CD14-positive monocyte (primary cell): Measurements from ENCODE around the gene SDK1. TPM values are rescaled to one million over a fixed set of nuclear protein-coding genes. Genes with fewer than 3 reads are reported as not detected.

Experiments used
- DNase-seq, 3 donors: peaks; one replicate each; pipeline ENCODE4 v3.0.0-alpha.2; 2011 to 2022
- H2AFZ ChIP-seq: 2 replicates; pipeline ENCODE4 v1.6.0; 2012; ENCODE audit warnings: mild to moderate bottlenecking, low read depth, low read length, inconsistent platforms; ENCODE audit not compliant: insufficient read depth, poor library complexity, severe bottlenecking
- H3K27ac ChIP-seq, 2 donors: 1 replicate in 1 of 2; 2 replicates in 1 of 2; pipeline ENCODE4 v1.5.1; 2012 to 2013; ENCODE audit warnings: low read length in 2 of 2, control low read depth in 1 of 2, inconsistent platforms in 1 of 2, low read depth in 1 of 2, mild to moderate bottlenecking in 1 of 2
- H3K27me3 ChIP-seq, 2 donors: one replicate each; pipeline versions ENCODE4 v1.6.0 to v1.6.1; 2011 to 2013; ENCODE audit warnings: low read length in 2 of 2; ENCODE audit not compliant: control insufficient read depth in 2 of 2, insufficient read depth in 2 of 2
- H3K36me3 ChIP-seq, 2 donors: replicated peaks in 1 of 2; 1 replicate in 1 of 2; 2 replicates in 1 of 2; pipeline versions ENCODE4 v1.5.1 to v1.6.1; 2012 to 2013; ENCODE audit warnings: low read length in 2 of 2, control low read depth in 1 of 2, inconsistent platforms in 1 of 2, mild to moderate bottlenecking in 1 of 2; ENCODE audit not compliant: insufficient read depth in 2 of 2, control insufficient read depth in 1 of 2
- H3K4me1 ChIP-seq, 2 donors: 1 replicate in 1 of 2; 2 replicates in 1 of 2; pipeline versions ENCODE4 v1.5.1 to v1.6.1; 2012 to 2013; ENCODE audit warnings: low read length in 2 of 2, control low read depth in 1 of 2, inconsistent platforms in 1 of 2, mild to moderate bottlenecking in 1 of 2, moderate library complexity in 1 of 2; ENCODE audit not compliant: insufficient read depth in 2 of 2, control insufficient read depth in 1 of 2
- H3K4me2 ChIP-seq: replicated peaks from 2 replicates; pipeline ENCODE3; 2012; ENCODE audit warnings: low read length, moderate library complexity, mild to moderate bottlenecking; ENCODE audit not compliant: poor library complexity, severe bottlenecking; ENCODE audit errors: extremely low read depth
- H3K4me3 ChIP-seq, 3 experiments: fragments of 200-600 bp in 1 of 3; sonication (generic) in 1 of 3; replicated peaks in 1 of 3; 1 replicate in 2 of 3; 2 replicates in 1 of 3; pipeline ENCODE4 v1.5.1; 2011 to 2013; ENCODE audit warnings: low read length in 3 of 3, mild to moderate bottlenecking in 3 of 3, control low read depth in 2 of 3, low read depth in 2 of 3, inconsistent platforms in 1 of 3, moderate library complexity in 1 of 3
- H3K79me2 ChIP-seq: 2 replicates; pipeline ENCODE4 v1.6.0; 2012; ENCODE audit warnings: mild to moderate bottlenecking, control low read depth, inconsistent platforms, low read length, moderate library complexity; ENCODE audit not compliant: insufficient read depth
- H3K9ac ChIP-seq: 2 replicates; pipeline ENCODE4 v1.6.0; 2017; ENCODE audit warnings: low read length, mild to moderate bottlenecking; ENCODE audit not compliant: insufficient read depth, poor library complexity, severe bottlenecking
- H3K9me3 ChIP-seq, 2 donors: replicated peaks in 1 of 2; 1 replicate in 1 of 2; 2 replicates in 1 of 2; pipeline versions ENCODE4 v1.5.1 to v1.6.1; 2012 to 2013; ENCODE audit warnings: low read length in 2 of 2, control low read depth in 1 of 2; ENCODE audit not compliant: control insufficient read depth in 1 of 2, insufficient read depth in 1 of 2
- H4K20me1 ChIP-seq: 2 replicates; pipeline ENCODE4 v1.6.0; 2012; ENCODE audit warnings: mild to moderate bottlenecking, low read length, control low read depth, moderate library complexity; ENCODE audit not compliant: insufficient read depth
- H3K27ac Mint-ChIP-seq, 7 donors: one replicate each; pipeline ENCODE4 v1.8.0; 2020; ENCODE audit warnings: mild to moderate bottlenecking in 7 of 7, mixed read lengths in 7 of 7, moderate library complexity in 6 of 7, inconsistent platforms in 2 of 7
- H3K27me3 Mint-ChIP-seq, 3 donors: one replicate each; pipeline ENCODE4 v1.8.0; 2021 to 2022; ENCODE audit warnings: low read depth in 3 of 3, mild to moderate bottlenecking in 3 of 3, mixed read lengths in 3 of 3, moderate library complexity in 3 of 3, inconsistent platforms in 1 of 3
- H3K36me3 Mint-ChIP-seq, 2 donors: one replicate each; pipeline ENCODE4 v1.8.0; 2020; ENCODE audit warnings: mixed read lengths in 2 of 2, inconsistent platforms in 1 of 2, mild to moderate bottlenecking in 1 of 2
- H3K4me1 Mint-ChIP-seq: one replicate; pipeline ENCODE4 v1.8.0; 2020; ENCODE audit warnings: mild to moderate bottlenecking, mixed read lengths
- H3K4me3 Mint-ChIP-seq, 2 donors: one replicate each; pipeline ENCODE4 v1.8.0; 2020; ENCODE audit warnings: mild to moderate bottlenecking in 2 of 2, mixed read lengths in 2 of 2, moderate library complexity in 1 of 2
- H3K9me3 Mint-ChIP-seq, 7 donors: one replicate each; pipeline ENCODE4 v1.8.0; 2020 to 2022; ENCODE audit warnings: mixed read lengths in 7 of 7, mild to moderate bottlenecking in 6 of 7, moderate library complexity in 6 of 7, inconsistent platforms in 2 of 7
- CTCF ChIP-seq: fragments of 200-600 bp; IDR thresholded peaks from one replicate; pipeline ENCODE4 v1.8.0; 2022; ENCODE audit warnings: antibody characterized with exemption, mild to moderate bottlenecking
- WGBS: methylation state at CpG from one replicate; pipeline ENCODE4 v1.1.5; 2013; ENCODE audit warnings: missing lambda C conversion rate; ENCODE audit not compliant: insufficient coverage; 5-methylcytosine and 5-hydroxymethylcytosine counted together
- intact Hi-C, 2 donors: fragments of 100-400 bp; cut with micrococcal nuclease; formaldehyde crosslinking; loops; one replicate each; pipeline versions ENCODE4 v1.15.0 to v1.15.1; 2023
- polyA plus RNA-seq, 3 donors: library from polyadenylated mRNA; depleted of rRNA in 1 of 3; unstranded in 2 of 3; stranded (reverse) in 1 of 3; fragments of 300-500 nt in 2 of 3; fragments of >200 nt in 1 of 3; fragmentation: Illumina TruSeq in 2 of 3; gene quantifications; 1 replicate in 2 of 3; 2 replicates in 1 of 3; pipeline ENCODE4 v1.2.3, GENCODE V29; 2012 to 2021

Gene SDK1
- polyA plus RNA-seq, 3 donors, result 0.01 TPM; not detected in 2

GRCh38 chr7:3887096-3887690 lies 586.1 kb downstream of the SDK1 start:
- Histone ChIP-seq H2AFZ (no peak overlapping the region), H3K27ac (no peak overlapping the region), H4K20me1 (no peaks in the 10 kb centered on the region), H3K27me3 (no peaks in the 10 kb centered on the region), H3K9ac (no peak overlapping the region), H3K9me3 (peaks cover 0 to 9% of the 10 kb centered on the region in 2 donors), H3K79me2 (no peaks in the 10 kb centered on the region), H3K4me1 (no peaks in the 10 kb centered on the region), H3K36me3 (no peaks in the 10 kb centered on the region), H3K4me3 (no peak overlapping the region), H3K4me2 (no peak overlapping the region)
- H3K4me3 Mint-ChIP-seq, result no peak overlapping the region
- peaks cover 0 to 18% (median 5%) of the 10 kb centered on the region in 7 donors for H3K9me3 Mint-ChIP-seq
- H3K4me1 Mint-ChIP-seq, result no peaks in the 10 kb centered on the region
- intact Hi-C loops, result no loop called here
- no peaks in the 10 kb centered on the region for H3K36me3 Mint-ChIP-seq
- 67% methylated on average over 1 of the region's 4 CpGs for WGBS
- peaks cover 0 to 3% (median 1%) of the 10 kb centered on the region in 3 donors for H3K27me3 Mint-ChIP-seq
- no peak for DNase-seq
- H3K27ac Mint-ChIP-seq, result no peak overlapping the region
- TF ChIP-seq CTCF, result no peak

- no peaks in the 10 kb centered on the region for H3K4me1 ChIP-seq
- no peak for TF ChIP-seq CTCF
Observed at GRCh38 chr7:3888096-3888495, 587.0 kb downstream of the SDK1 start.

More at GRCh38 chr7:3888096-3888495, 587.0 kb downstream of the SDK1 start:
- H3K36me3 ChIP-seq, result no peaks in the 10 kb centered on the region
- no peaks in the 10 kb centered on the region for H3K27me3 ChIP-seq
- intact Hi-C loops, result no loop called here
- H3K79me2 ChIP-seq, result no peaks in the 10 kb centered on the region
- H3K4me3 ChIP-seq, result no peak overlapping the region
- no peak for DNase-seq
- Mint-ChIP-seq H3K4me1 (no peaks in the 10 kb centered on the region), H3K27me3 (peaks cover 0 to 4% (median 3%) of the 10 kb centered on the region in 3 donors), H3K36me3 (no peaks in the 10 kb centered on the region), H3K9me3 (peaks cover 0 to 18% (median 5%) of the 10 kb centered on the region in 7 donors), H3K4me3 (no peak overlapping the region), H3K27ac (no peak overlapping the region)
- H3K9ac ChIP-seq, result no peak overlapping the region
- no peaks in the 10 kb centered on the region for H4K20me1 ChIP-seq
- H2AFZ ChIP-seq, result no peak overlapping the region
- 95% methylated on average over 3 of the region's 8 CpGs for WGBS
- no peak overlapping the region for H3K4me2 ChIP-seq
- H3K27ac ChIP-seq, result no peak overlapping the region
- H3K9me3 ChIP-seq, result peaks cover 0 to 5% of the 10 kb centered on the region in 2 donors
